NT2/D1 (cell line): ENCODE data around the gene DNTTIP2.

Source experiments
- YY1 ChIP-seq: IDR thresholded peaks from 2 replicates; pipeline ENCODE4 v1.6.1; 2011; ENCODE audit not compliant: insufficient read length, insufficient read depth
- ZNF274 ChIP-seq: IDR thresholded peaks from 2 replicates; pipeline ENCODE4 v1.6.1; 2011; ENCODE audit warnings: mild to moderate bottlenecking, low read depth, low read length

DNA sequence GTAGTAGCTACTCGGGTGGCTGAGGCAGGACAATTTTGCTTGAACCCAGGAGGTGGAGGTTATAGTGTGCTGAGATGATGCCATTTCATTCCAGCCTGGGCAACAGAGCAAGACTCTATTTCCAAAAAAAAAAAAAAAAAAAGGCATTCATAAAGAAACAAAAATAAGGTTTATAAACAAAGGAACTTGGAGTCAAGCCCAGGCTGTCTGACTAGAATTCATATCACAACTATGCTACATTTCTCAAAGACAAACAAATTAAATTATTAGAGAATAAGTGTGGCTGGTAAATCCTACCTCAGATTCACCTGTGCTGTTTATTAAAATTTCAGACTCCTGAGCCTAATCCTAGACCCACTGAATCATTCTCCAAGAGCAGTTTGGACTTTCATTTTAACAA lies 26.0 kb upstream of the DNTTIP2 start:
- TF ChIP-seq ZNF274, result no peak
- no peak for TF ChIP-seq YY1
